GM12878 (cell line): ENCODE measurements around the gene PRR11. TPM values are rescaled to one million over a fixed set of nuclear protein-coding genes. Genes with fewer than 3 reads are reported as not detected.

ENCODE experiments used
- ATF7 ChIP-seq: fragments of 450-650 bp; IDR thresholded peaks from 2 replicates; pipeline ENCODE4 v1.6.1; 2016; ENCODE audit warnings: low read depth, mild to moderate bottlenecking
- CHD2 ChIP-seq: IDR thresholded peaks from 2 replicates; pipeline ENCODE4 v1.6.1; 2011; ENCODE audit warnings: low read depth, low read length, improper control_type of control experiment, borderline replicate concordance
- CHD4 ChIP-seq: fragments of 200-600 bp; sonication (generic); IDR thresholded peaks from 2 replicates; pipeline ENCODE4 v1.6.1; 2016; ENCODE audit warnings: mild to moderate bottlenecking
- GATAD2B ChIP-seq: fragments of 450-650 bp; conservative IDR thresholded peaks from 2 replicates; pipeline ENCODE4 v1.6.1; 2017; ENCODE audit warnings: low read depth, mild to moderate bottlenecking, moderate library complexity
- MTA3 ChIP-seq: IDR thresholded peaks from 2 replicates; pipeline ENCODE4 v1.6.1; 2012; ENCODE audit warnings: low read length, inconsistent platforms, borderline replicate concordance
- MYB ChIP-seq: fragments of 150-350 bp; IDR thresholded peaks from 2 replicates; pipeline ENCODE4 v1.6.1; 2014; ENCODE audit warnings: mild to moderate bottlenecking, low read depth, low read length, borderline replicate concordance
- NR2F1 ChIP-seq: fragments of 450-650 bp; conservative IDR thresholded peaks from 2 replicates; pipeline ENCODE4 v1.6.1; 2017; ENCODE audit warnings: mild to moderate bottlenecking
- PML ChIP-seq: IDR thresholded peaks from 2 replicates; pipeline ENCODE4 v1.6.1; 2012; ENCODE audit warnings: low read length, inconsistent platforms
- POU2F2 ChIP-seq: IDR thresholded peaks from 3 replicates; pipeline ENCODE4 v1.6.1; 2011; ENCODE audit warnings: low read depth, mild to moderate bottlenecking, low read length, borderline replicate concordance
- TCF3 ChIP-seq: IDR thresholded peaks from 2 replicates; pipeline ENCODE4 v1.6.1; 2012; ENCODE audit warnings: low read depth, mild to moderate bottlenecking, low read length, borderline replicate concordance; ENCODE audit not compliant: insufficient read depth
- ZNF217 ChIP-seq: fragments of 450-650 bp; IDR thresholded peaks from 2 replicates; pipeline ENCODE4 v1.6.1; 2017; ENCODE audit warnings: antibody characterized with exemption, mild to moderate bottlenecking
- polyA plus RNA-seq, 11 experiments: library from polyadenylated mRNA; depleted of rRNA in 4 of 11; unstranded in 6 of 11; stranded (reverse) in 5 of 11; fragments of >200 nt; fragmentation: Nextera tagmentation in 4 of 11; fragmentation: Illumina TruSeq in 1 of 11; extraction: Ambion mirVana in 4 of 11; extraction: Trizol in 1 of 11; gene quantifications; 1 replicate in 1 of 11; 2 replicates in 10 of 11; pipeline versions ENCODE4 v1.2.1 to v1.2.3, GENCODE V29; 2011 to 2016; ENCODE audit warnings: inconsistent platforms in 2 of 11, missing spikeins in 2 of 11, low read depth in 1 of 11
- total RNA-seq, 4 experiments: library from RNA; depleted of rRNA in 3 of 4; stranded (reverse); fragments of >200 nt in 3 of 4; fragmentation: Illumina TruSeq in 1 of 4; extraction: Trizol in 1 of 4; gene quantifications; 2 replicates each; pipeline versions ENCODE4 v1.2.1 to v1.2.3, GENCODE V29; 2013 to 2021
- TF ChIP-seq, protein P1 (sequence below): fragments of 450-650 bp; formaldehyde crosslinking; IDR thresholded peaks from 2 replicates; pipeline ENCODE4 v1.4.0; 2022; ENCODE audit warnings: mild to moderate bottlenecking, moderate library complexity
- TF ChIP-seq, protein P2 (sequence below): fragments of 450-650 bp; IDR thresholded peaks from 2 replicates; pipeline ENCODE4 v1.6.1; 2017; ENCODE audit warnings: mild to moderate bottlenecking, moderate library complexity
- TF ChIP-seq, protein P3 (sequence below): IDR thresholded peaks from 2 replicates; pipeline ENCODE4 v1.6.1; 2011; ENCODE audit warnings: borderline replicate concordance, low read depth, mild to moderate bottlenecking, moderate library complexity, mixed read lengths, low read length; ENCODE audit not compliant: insufficient read depth; ENCODE audit errors: extremely low read length
- TF ChIP-seq, protein P4 (sequence below): fragments of 450-650 bp; IDR thresholded peaks from 2 replicates; pipeline ENCODE4 v1.6.1; 2016; ENCODE audit warnings: mild to moderate bottlenecking, moderate library complexity, borderline replicate concordance

Gene PRR11
- total and polyA plus RNA-seq, 10 of the 15 experiments (the other 5 are each of a cell fraction or from before 2014, with no cell fraction given): 20.8 to 97.0 (median 48.3) TPM

GRCh38 chr17:59220328-59221158 lies 65.0 kb downstream of the PRR11 start, which contains the start of gene GDPD1 (continued):
- TF ChIP-seq GATAD2B (no peak; the same call in 1 of the 2 replicates), TCF3 (no peak), POU2F2 (no peak), PML (no peak; the same call in 1 of the 2 replicates), ATF7 (peak; percentile 68), MTA3 (no peak), ZNF217 (no peak), MYB (no peak), CHD2 (0 out of 2 replicates have a peak, but pooled peaks have one; percentile 31), NR2F1 (peak; percentile 81), CHD4 (no peak)
- TF ChIP-seq, protein P1, sequence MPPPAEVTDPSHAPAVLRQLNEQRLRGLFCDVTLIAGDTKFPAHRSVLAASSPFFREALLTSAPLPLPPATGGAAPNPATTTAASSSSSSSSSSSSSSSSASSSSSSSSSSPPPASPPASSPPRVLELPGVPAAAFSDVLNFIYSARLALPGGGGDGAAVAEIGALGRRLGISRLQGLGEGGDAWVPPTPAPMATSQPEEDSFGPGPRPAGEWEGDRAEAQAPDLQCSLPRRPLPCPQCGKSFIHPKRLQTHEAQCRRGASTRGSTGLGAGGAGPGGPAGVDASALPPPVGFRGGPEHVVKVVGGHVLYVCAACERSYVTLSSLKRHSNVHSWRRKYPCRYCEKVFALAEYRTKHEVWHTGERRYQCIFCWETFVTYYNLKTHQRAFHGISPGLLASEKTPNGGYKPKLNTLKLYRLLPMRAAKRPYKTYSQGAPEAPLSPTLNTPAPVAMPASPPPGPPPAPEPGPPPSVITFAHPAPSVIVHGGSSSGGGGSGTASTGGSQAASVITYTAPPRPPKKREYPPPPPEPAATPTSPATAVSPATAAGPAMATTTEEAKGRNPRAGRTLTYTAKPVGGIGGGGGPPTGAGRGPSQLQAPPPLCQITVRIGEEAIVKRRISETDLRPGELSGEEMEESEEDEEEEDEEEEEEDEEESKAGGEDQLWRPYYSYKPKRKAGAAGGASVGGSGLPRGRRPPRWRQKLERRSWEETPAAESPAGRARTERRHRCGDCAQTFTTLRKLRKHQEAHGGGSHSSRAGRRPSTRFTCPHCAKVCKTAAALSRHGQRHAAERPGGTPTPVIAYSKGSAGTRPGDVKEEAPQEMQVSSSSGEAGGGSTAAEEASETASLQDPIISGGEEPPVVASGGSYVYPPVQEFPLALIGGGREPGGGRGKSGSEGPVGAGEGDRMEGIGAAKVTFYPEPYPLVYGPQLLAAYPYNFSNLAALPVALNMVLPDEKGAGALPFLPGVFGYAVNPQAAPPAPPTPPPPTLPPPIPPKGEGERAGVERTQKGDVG (CRISPR knock-in tag): no peak
- TF ChIP-seq, protein P2, sequence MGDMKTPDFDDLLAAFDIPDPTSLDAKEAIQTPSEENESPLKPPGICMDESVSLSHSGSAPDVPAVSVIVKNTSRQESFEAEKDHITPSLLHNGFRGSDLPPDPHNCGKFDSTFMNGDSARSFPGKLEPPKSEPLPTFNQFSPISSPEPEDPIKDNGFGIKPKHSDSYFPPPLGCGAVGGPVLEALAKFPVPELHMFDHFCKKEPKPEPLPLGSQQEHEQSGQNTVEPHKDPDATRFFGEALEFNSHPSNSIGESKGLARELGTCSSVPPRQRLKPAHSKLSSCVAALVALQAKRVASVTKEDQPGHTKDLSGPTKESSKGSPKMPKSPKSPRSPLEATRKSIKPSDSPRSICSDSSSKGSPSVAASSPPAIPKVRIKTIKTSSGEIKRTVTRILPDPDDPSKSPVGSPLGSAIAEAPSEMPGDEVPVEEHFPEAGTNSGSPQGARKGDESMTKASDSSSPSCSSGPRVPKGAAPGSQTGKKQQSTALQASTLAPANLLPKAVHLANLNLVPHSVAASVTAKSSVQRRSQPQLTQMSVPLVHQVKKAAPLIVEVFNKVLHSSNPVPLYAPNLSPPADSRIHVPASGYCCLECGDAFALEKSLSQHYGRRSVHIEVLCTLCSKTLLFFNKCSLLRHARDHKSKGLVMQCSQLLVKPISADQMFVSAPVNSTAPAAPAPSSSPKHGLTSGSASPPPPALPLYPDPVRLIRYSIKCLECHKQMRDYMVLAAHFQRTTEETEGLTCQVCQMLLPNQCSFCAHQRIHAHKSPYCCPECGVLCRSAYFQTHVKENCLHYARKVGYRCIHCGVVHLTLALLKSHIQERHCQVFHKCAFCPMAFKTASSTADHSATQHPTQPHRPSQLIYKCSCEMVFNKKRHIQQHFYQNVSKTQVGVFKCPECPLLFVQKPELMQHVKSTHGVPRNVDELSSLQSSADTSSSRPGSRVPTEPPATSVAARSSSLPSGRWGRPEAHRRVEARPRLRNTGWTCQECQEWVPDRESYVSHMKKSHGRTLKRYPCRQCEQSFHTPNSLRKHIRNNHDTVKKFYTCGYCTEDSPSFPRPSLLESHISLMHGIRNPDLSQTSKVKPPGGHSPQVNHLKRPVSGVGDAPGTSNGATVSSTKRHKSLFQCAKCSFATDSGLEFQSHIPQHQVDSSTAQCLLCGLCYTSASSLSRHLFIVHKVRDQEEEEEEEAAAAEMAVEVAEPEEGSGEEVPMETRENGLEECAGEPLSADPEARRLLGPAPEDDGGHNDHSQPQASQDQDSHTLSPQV: no peak
- TF ChIP-seq, protein P3, sequence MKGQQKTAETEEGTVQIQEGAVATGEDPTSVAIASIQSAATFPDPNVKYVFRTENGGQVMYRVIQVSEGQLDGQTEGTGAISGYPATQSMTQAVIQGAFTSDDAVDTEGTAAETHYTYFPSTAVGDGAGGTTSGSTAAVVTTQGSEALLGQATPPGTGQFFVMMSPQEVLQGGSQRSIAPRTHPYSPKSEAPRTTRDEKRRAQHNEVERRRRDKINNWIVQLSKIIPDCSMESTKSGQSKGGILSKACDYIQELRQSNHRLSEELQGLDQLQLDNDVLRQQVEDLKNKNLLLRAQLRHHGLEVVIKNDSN: no peak
- TF ChIP-seq, protein P4, sequence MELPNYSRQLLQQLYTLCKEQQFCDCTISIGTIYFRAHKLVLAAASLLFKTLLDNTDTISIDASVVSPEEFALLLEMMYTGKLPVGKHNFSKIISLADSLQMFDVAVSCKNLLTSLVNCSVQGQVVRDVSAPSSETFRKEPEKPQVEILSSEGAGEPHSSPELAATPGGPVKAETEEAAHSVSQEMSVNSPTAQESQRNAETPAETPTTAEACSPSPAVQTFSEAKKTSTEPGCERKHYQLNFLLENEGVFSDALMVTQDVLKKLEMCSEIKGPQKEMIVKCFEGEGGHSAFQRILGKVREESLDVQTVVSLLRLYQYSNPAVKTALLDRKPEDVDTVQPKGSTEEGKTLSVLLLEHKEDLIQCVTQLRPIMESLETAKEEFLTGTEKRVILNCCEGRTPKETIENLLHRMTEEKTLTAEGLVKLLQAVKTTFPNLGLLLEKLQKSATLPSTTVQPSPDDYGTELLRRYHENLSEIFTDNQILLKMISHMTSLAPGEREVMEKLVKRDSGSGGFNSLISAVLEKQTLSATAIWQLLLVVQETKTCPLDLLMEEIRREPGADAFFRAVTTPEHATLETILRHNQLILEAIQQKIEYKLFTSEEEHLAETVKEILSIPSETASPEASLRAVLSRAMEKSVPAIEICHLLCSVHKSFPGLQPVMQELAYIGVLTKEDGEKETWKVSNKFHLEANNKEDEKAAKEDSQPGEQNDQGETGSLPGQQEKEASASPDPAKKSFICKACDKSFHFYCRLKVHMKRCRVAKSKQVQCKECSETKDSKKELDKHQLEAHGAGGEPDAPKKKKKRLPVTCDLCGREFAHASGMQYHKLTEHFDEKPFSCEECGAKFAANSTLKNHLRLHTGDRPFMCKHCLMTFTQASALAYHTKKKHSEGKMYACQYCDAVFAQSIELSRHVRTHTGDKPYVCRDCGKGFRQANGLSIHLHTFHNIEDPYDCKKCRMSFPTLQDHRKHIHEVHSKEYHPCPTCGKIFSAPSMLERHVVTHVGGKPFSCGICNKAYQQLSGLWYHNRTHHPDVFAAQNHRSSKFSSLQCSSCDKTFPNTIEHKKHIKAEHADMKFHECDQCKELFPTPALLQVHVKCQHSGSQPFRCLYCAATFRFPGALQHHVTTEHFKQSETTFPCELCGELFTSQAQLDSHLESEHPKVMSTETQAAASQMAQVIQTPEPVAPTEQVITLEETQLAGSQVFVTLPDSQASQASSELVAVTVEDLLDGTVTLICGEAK: peak; percentile 54; the same call in 1 of the 2 replicates
